Mesendoderm (in vitro differentiated cells): ENCODE results near the gene AP3S2.

Experiments
- DNase-seq: peaks from one replicate; pipeline ENCODE4 v3.0.0; 2013
- H2AK5ac ChIP-seq: 2 replicates; pipeline ENCODE4 v1.6.1; 2013; ENCODE audit warnings: low read length, inconsistent platforms
- H2BK120ac ChIP-seq: 2 replicates; pipeline ENCODE4 v1.6.1; 2013; ENCODE audit warnings: low read depth, mild to moderate bottlenecking, low read length, moderate library complexity, mixed read lengths
- H2BK15ac ChIP-seq: replicated peaks from 2 replicates; pipeline ENCODE4 v1.6.1; 2013; ENCODE audit warnings: low read depth, mild to moderate bottlenecking, moderate library complexity
- H2BK5ac ChIP-seq: 2 replicates; pipeline ENCODE4 v1.6.1; 2013; ENCODE audit warnings: low read length, inconsistent platforms
- H3K18ac ChIP-seq: 2 replicates; pipeline ENCODE4 v1.6.1; 2013; ENCODE audit warnings: mild to moderate bottlenecking, low read length, mixed read lengths
- H3K23ac ChIP-seq: one replicate; pipeline ENCODE4 v1.6.1; 2013; ENCODE audit warnings: low read length
- H3K27ac ChIP-seq: 2 replicates; pipeline ENCODE4 v1.5.1; 2013; ENCODE audit warnings: low read depth, mild to moderate bottlenecking, inconsistent platforms, low read length, moderate library complexity
- H3K27me3 ChIP-seq: 2 replicates; pipeline ENCODE4 v1.6.1; 2013; ENCODE audit warnings: low read length, control low read depth, mild to moderate bottlenecking, inconsistent platforms; ENCODE audit not compliant: insufficient read depth, poor library complexity
- H3K36me3 ChIP-seq: 2 replicates; pipeline ENCODE4 v1.6.1; 2013; ENCODE audit warnings: low read length, inconsistent platforms; ENCODE audit not compliant: control insufficient read depth, insufficient read depth
- H3K4ac ChIP-seq: one replicate; pipeline ENCODE4 v1.6.1; 2013; ENCODE audit warnings: low read depth, mild to moderate bottlenecking, low read length, moderate library complexity
- H3K4me1 ChIP-seq: 2 replicates; pipeline ENCODE4 v1.6.1; 2013; ENCODE audit warnings: low read depth, low read length, inconsistent platforms; ENCODE audit not compliant: control insufficient read depth
- H3K4me2 ChIP-seq: 2 replicates; pipeline ENCODE4 v1.6.1; 2013; ENCODE audit warnings: low read length
- H3K4me3 ChIP-seq: 2 replicates; pipeline ENCODE4 v1.5.1; 2013; ENCODE audit warnings: mild to moderate bottlenecking, low read length
- H3K56ac ChIP-seq: one replicate; pipeline ENCODE4 v1.6.1; 2013; ENCODE audit warnings: low read length
- H3K79me1 ChIP-seq: 2 replicates; pipeline ENCODE4 v1.6.1; 2013; ENCODE audit warnings: low read length, inconsistent platforms
- H3K79me2 ChIP-seq: 2 replicates; pipeline ENCODE4 v1.6.1; 2013; ENCODE audit warnings: mild to moderate bottlenecking, low read length; ENCODE audit not compliant: control insufficient read depth, insufficient read depth
- H3K9ac ChIP-seq: 2 replicates; pipeline ENCODE4 v1.6.1; 2013; ENCODE audit warnings: low read length, inconsistent platforms
- H4K5ac ChIP-seq: one replicate; pipeline ENCODE4 v1.6.1; 2013; ENCODE audit warnings: low read length
- H4K8ac ChIP-seq: one replicate; pipeline ENCODE4 v1.6.1; 2013; ENCODE audit warnings: low read depth, mild to moderate bottlenecking, control low read depth, low read length, moderate library complexity
- WGBS: extraction: QIAGEN DNeasy Blood & Tissue Kit; methylation state at CpG from one replicate; pipeline ENCODE4 v1.1.7; 2013; ENCODE audit warnings: low lambda C conversion rate, missing lambda C conversion rate; ENCODE audit not compliant: insufficient coverage; ENCODE audit errors: extremely low coverage; 5-methylcytosine and 5-hydroxymethylcytosine counted together

AP3S2 gene

GRCh38 chr15:89936051-89936785 lies 42.4 kb upstream of the AP3S2 start:
- Histone ChIP-seq H3K36me3 (no peaks in the 10 kb centered on the region), H3K9ac (no peak overlapping the region), H3K23ac (no peak overlapping the region), H3K79me2 (no peaks in the 10 kb centered on the region), H3K27ac (no peak overlapping the region), H2BK15ac (no peak overlapping the region), H2BK120ac (no peak overlapping the region), H3K4me2 (no peak overlapping the region), H3K4me1 (no peaks in the 10 kb centered on the region), H3K4ac (no peak overlapping the region), H3K18ac (no peak overlapping the region), H2BK5ac (no peak overlapping the region), H2AK5ac (no peak overlapping the region), H4K5ac (no peak overlapping the region), H4K8ac (no peak overlapping the region), H3K27me3 (no peaks in the 10 kb centered on the region), H3K56ac (no peak overlapping the region), H3K79me1 (no peaks in the 10 kb centered on the region), H3K4me3 (no peak overlapping the region)
- DNase-seq: no peak
- no CpG with 5 or more reads among the region's 8 CpGs for WGBS

DNA sequence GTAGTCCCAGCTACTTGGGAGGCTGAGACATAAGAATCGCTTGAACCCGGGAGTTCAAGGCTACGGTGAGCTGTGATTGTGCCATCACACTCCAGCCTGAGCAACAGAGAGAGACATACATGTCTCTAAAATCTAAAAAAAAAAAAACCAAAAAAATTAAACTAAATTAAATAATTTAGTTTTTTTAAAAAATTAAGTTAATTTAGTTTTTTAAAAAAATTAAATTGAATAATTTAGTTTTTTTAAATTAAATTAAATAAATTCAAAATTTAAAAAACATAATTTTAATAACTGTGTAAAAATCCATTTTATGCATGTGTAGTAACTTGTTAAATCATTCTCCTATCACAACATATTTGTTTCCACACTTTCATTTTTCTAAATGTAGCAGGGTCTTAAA lies 39.1 kb upstream of the AP3S2 start:
- WGBS: no CpG with 5 or more reads among the region's 3 CpGs
- H2BK120ac ChIP-seq: no peak overlapping the region
- H2AK5ac ChIP-seq: no peak overlapping the region
- H3K79me1 ChIP-seq: no peaks in the 10 kb centered on the region
- H2BK15ac ChIP-seq: no peak overlapping the region
- H3K4me2 ChIP-seq: no peak overlapping the region
- no peaks in the 10 kb centered on the region for H3K79me2 ChIP-seq
- no peak overlapping the region for H3K27ac ChIP-seq
- H4K5ac ChIP-seq: no peak overlapping the region
- no peak overlapping the region for H3K23ac ChIP-seq
- H3K4ac ChIP-seq: no peak overlapping the region
- H3K18ac ChIP-seq: no peak overlapping the region
- no peak overlapping the region for H2BK5ac ChIP-seq
- H4K8ac ChIP-seq: no peak overlapping the region
- no peaks in the 10 kb centered on the region for H3K27me3 ChIP-seq
- no peaks in the 10 kb centered on the region for H3K36me3 ChIP-seq
- H3K56ac ChIP-seq: no peak overlapping the region
- H3K9ac ChIP-seq: no peak overlapping the region
- DNase-seq: no peak
- no peak overlapping the region for H3K4me3 ChIP-seq
- H3K4me1 ChIP-seq: no peaks in the 10 kb centered on the region

GRCh38 chr15:89928421-89928820 lies 34.6 kb upstream of the AP3S2 start:
- WGBS: no CpG with 5 or more reads among the region's 4 CpGs
- Histone ChIP-seq H3K79me1 (no peaks in the 10 kb centered on the region), H3K56ac (no peak overlapping the region), H3K4me3 (no peak overlapping the region), H4K5ac (no peak overlapping the region), H3K27ac (no peak overlapping the region), H3K18ac (no peak overlapping the region), H3K27me3 (no peaks in the 10 kb centered on the region), H3K36me3 (no peaks in the 10 kb centered on the region), H3K4me2 (no peak overlapping the region), H2AK5ac (no peak overlapping the region), H2BK120ac (no peak overlapping the region), H3K4ac (no peak overlapping the region), H3K4me1 (no peaks in the 10 kb centered on the region), H2BK15ac (no peak overlapping the region), H2BK5ac (no peak overlapping the region), H3K79me2 (no peaks in the 10 kb centered on the region), H3K9ac (no peak overlapping the region), H3K23ac (no peak overlapping the region), H4K8ac (no peak overlapping the region)
- DNase-seq: no peak

GRCh38 chr15:89926158-89926557 lies 32.4 kb upstream of the AP3S2 start:
- Histone ChIP-seq H2AK5ac (no peak overlapping the region), H2BK15ac (no peak overlapping the region), H3K36me3 (no peaks in the 10 kb centered on the region), H3K79me2 (no peaks in the 10 kb centered on the region), H3K4ac (no peak overlapping the region), H3K27me3 (no peaks in the 10 kb centered on the region), H3K4me3 (no peak overlapping the region), H2BK5ac (no peak overlapping the region), H3K4me1 (no peaks in the 10 kb centered on the region), H3K9ac (no peak overlapping the region), H2BK120ac (no peak overlapping the region), H3K4me2 (no peak overlapping the region), H3K27ac (no peak overlapping the region), H4K8ac (no peak overlapping the region), H4K5ac (no peak overlapping the region), H3K18ac (no peak overlapping the region), H3K56ac (no peak overlapping the region), H3K23ac (no peak overlapping the region), H3K79me1 (no peaks in the 10 kb centered on the region)
- WGBS: no CpG with 5 or more reads among the region's 2 CpGs
- no peak for DNase-seq

DNA sequence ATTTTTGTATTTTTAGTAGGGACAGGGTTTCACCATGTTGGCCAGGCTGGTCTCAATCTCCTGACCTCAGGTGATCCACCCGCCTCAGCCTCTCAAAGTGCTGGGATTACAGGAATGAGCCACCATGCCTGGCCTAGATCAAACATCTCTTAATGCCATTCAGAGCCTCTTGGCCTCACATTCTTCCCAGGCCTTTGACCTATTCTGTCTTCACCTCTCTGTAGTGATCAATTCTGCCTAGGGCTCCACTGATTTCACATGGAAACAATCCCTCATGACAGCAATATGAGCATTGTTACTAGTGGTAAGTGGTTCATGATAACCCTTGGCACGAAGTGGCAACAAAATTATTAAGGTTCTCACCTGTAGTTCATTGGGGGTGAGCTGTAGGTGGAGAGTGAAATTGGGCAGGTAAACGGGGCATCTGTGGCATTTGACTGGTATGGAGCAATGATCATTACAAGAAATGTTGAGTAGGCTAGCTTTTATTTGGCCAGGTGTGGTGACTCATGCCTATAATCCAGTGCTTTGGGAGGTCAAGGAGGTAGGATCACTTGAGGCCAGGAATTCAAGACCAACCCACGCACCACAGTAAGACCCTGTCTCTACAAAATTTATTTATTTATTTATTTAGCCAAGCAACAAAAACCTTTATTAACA lies 23.8 kb upstream of the AP3S2 start:
- Histone ChIP-seq H2BK5ac (no peak overlapping the region), H3K4me1 (no peaks in the 10 kb centered on the region), H3K36me3 (no peaks in the 10 kb centered on the region), H2BK15ac (no peak overlapping the region), H3K4ac (no peak overlapping the region), H3K79me2 (no peaks in the 10 kb centered on the region), H2BK120ac (no peak overlapping the region), H3K9ac (no peak overlapping the region), H3K79me1 (no peaks in the 10 kb centered on the region), H3K4me3 (no peak overlapping the region), H3K27ac (no peak overlapping the region), H2AK5ac (no peak overlapping the region), H4K5ac (no peak overlapping the region), H3K23ac (no peak overlapping the region), H3K4me2 (no peak overlapping the region), H3K56ac (no peak overlapping the region), H3K18ac (no peak overlapping the region), H3K27me3 (no peaks in the 10 kb centered on the region), H4K8ac (no peak overlapping the region)
- no peak for DNase-seq
- WGBS: no CpG with 5 or more reads among the region's 4 CpGs
